ENCODE data around the gene CAT.

CAT gene

GRCh38 chr11:34438529-34439507 is at the start of gene CAT:
CAT (plus strand) TSS chr11:34438934; CDS start chr11:34439014, 80 bp downstream.
- DNase-seq: peak; percentile 99
- no peaks in the 10 kb centered on the region for H3K9me2 ChIP-seq (replicated peaks; ENCODE audit: insufficient read depth, low read length)
- H3K9me3 ChIP-seq (replicated peaks; ENCODE audit: insufficient read depth, low read length): no peaks in the 10 kb centered on the region
- peak within 1 kb of the TSS; percentile 91 for H3K4me2 ChIP-seq (ENCODE audit: low read depth, low read length)
- H3K27ac ChIP-seq (ENCODE audit: low read length): peak within 1 kb of the TSS; percentile 57; the same call in 1 of the 2 replicates
- H3K4me1 ChIP-seq (ENCODE audit: low read length): peaks cover 11% of the 10 kb centered on the region
- peak within 1 kb of the TSS; percentile 63 for H3K9ac ChIP-seq (ENCODE audit: low read length)
- TF ChIP-seq EZH2 (optimal IDR thresholded peaks at IDR 0.05; ENCODE audit: low read depth, low read length): no peak
- TF ChIP-seq CTCF (IDR thresholded peaks at IDR 0.05; ENCODE audit: low read length): no peak
- TF ChIP-seq EZH2phosphoT487 (IDR thresholded peaks at IDR 0.05; ENCODE audit: low read length): no peak
- H3F3A ChIP-seq (ENCODE audit: insufficient read depth, low read length): no peaks in the 10 kb centered on the region; the same call in 1 of the 2 replicates
- peak within 1 kb of the TSS; percentile 93 for H2AFZ ChIP-seq (ENCODE audit: low read length)
- peaks cover 11% of the 10 kb centered on the region; the same call in 1 of the 2 replicates for H3K79me2 ChIP-seq (ENCODE audit: low read length)
- H3K36me3 ChIP-seq (replicated peaks; ENCODE audit: insufficient read depth, low read length): no peaks in the 10 kb centered on the region
- no peaks in the 10 kb centered on the region for H4K20me1 ChIP-seq (ENCODE audit: insufficient read depth, low read length)
- peak within 1 kb of the TSS; percentile 89 for H3K4me3 ChIP-seq (ENCODE audit: low read length)
- no peaks in the 10 kb centered on the region for H3K27me3 ChIP-seq (replicated peaks; ENCODE audit: insufficient read depth, low read length)

GRCh38 chr11:34394771-34395300 is 43.9 kb upstream of the CAT start:
- Histone ChIP-seq H3K27ac (ENCODE audit: low read length) (no peak overlapping the region), H2AFZ (ENCODE audit: low read length) (no peak overlapping the region), H3K9me2 (replicated peaks; ENCODE audit: insufficient read depth, low read length) (no peaks in the 10 kb centered on the region), H3K4me2 (ENCODE audit: low read depth, low read length) (no peak overlapping the region), H3K9me3 (replicated peaks; ENCODE audit: insufficient read depth, low read length) (no peaks in the 10 kb centered on the region), H3K36me3 (replicated peaks; ENCODE audit: insufficient read depth, low read length) (no peaks in the 10 kb centered on the region), H3K27me3 (replicated peaks; ENCODE audit: insufficient read depth, low read length) (peaks cover 13% of the 10 kb centered on the region), H3K4me3 (ENCODE audit: low read length) (no peak overlapping the region), H3K79me2 (ENCODE audit: low read length) (no peaks in the 10 kb centered on the region), H3K4me1 (ENCODE audit: low read length) (no peaks in the 10 kb centered on the region), H3K9ac (ENCODE audit: low read length) (no peak overlapping the region), H4K20me1 (ENCODE audit: insufficient read depth, low read length) (no peaks in the 10 kb centered on the region), H3F3A (ENCODE audit: insufficient read depth, low read length) (no peaks in the 10 kb centered on the region)
- TF ChIP-seq CTCF (IDR thresholded peaks at IDR 0.05; ENCODE audit: low read length): no peak
- no peak for TF ChIP-seq EZH2 (optimal IDR thresholded peaks at IDR 0.05; ENCODE audit: low read depth, low read length)
- no peak for TF ChIP-seq EZH2phosphoT487 (IDR thresholded peaks at IDR 0.05; ENCODE audit: low read length)
- no peak for DNase-seq

GRCh38 chr11:34395916-34396550 is 42.7 kb upstream of the CAT start:
- Histone ChIP-seq H3K9ac (ENCODE audit: low read length) (no peak overlapping the region), H3K4me3 (ENCODE audit: low read length) (no peak overlapping the region), H3K4me2 (ENCODE audit: low read depth, low read length) (no peak overlapping the region), H3K36me3 (replicated peaks; ENCODE audit: insufficient read depth, low read length) (no peaks in the 10 kb centered on the region), H2AFZ (ENCODE audit: low read length) (no peak overlapping the region), H3K27me3 (replicated peaks; ENCODE audit: insufficient read depth, low read length) (peaks cover 9% of the 10 kb centered on the region), H3K4me1 (ENCODE audit: low read length) (no peaks in the 10 kb centered on the region), H3F3A (ENCODE audit: insufficient read depth, low read length) (no peaks in the 10 kb centered on the region), H3K27ac (ENCODE audit: low read length) (no peak overlapping the region), H3K9me3 (replicated peaks; ENCODE audit: insufficient read depth, low read length) (no peaks in the 10 kb centered on the region), H3K9me2 (replicated peaks; ENCODE audit: insufficient read depth, low read length) (no peaks in the 10 kb centered on the region), H3K79me2 (ENCODE audit: low read length) (no peaks in the 10 kb centered on the region), H4K20me1 (ENCODE audit: insufficient read depth, low read length) (no peaks in the 10 kb centered on the region)
- TF ChIP-seq EZH2phosphoT487 (IDR thresholded peaks at IDR 0.05; ENCODE audit: low read length): no peak
- TF ChIP-seq CTCF (IDR thresholded peaks at IDR 0.05; ENCODE audit: low read length): no peak
- TF ChIP-seq EZH2 (optimal IDR thresholded peaks at IDR 0.05; ENCODE audit: low read depth, low read length): no peak
- no peak for DNase-seq

Measured in MM.1S (cell line).